GM12875 (cell line): ENCODE measurements around the gene ARHGDIA.

Source experiments
- H3K4me3 ChIP-seq: one replicate; pipeline ENCODE4 v1.5.1; 2011; ENCODE audit warnings: low read depth, low read length, control low read depth
- CTCF ChIP-seq: IDR thresholded peaks from 2 replicates; pipeline ENCODE4 v1.5.1; 2011; ENCODE audit warnings: low read depth, mild to moderate bottlenecking, control low read depth, inconsistent platforms, low read length, moderate library complexity, borderline replicate concordance; ENCODE audit not compliant: insufficient read depth

ARHGDIA gene

GRCh38 chr17:81865358-81865732 lies 5.8 kb downstream of the ARHGDIA start:
- TF ChIP-seq CTCF = no peak
- H3K4me3 ChIP-seq = no peak overlapping the region

- TF ChIP-seq CTCF = no peak
- H3K4me3 ChIP-seq = no peak overlapping the region
Observed at GRCh38 chr17:81863833-81864768, 7.0 kb downstream of the ARHGDIA start.

- TF ChIP-seq CTCF = no peak
- H3K4me3 ChIP-seq = no peak overlapping the region
Observed at GRCh38 chr17:81863123-81863675, 7.9 kb downstream of the ARHGDIA start.

GRCh38 chr17:81860756-81861568 lies 10.2 kb downstream of the ARHGDIA start:
- no peak for TF ChIP-seq CTCF
- H3K4me3 ChIP-seq = peak overlapping the region; percentile 56

GRCh38 chr17:81859906-81860755 lies 11.0 kb downstream of the ARHGDIA start, which contains the start of gene P4HB:
P4HB (minus strand) TSS chr17:81860535; CDS start chr17:81860471, 64 bp downstream.
- H3K4me3 ChIP-seq = peak within 1 kb of the TSS; percentile 81
- no peak for TF ChIP-seq CTCF
